Measurements from ENCODE around the gene FAM43B. TPM values are rescaled to one million over a fixed set of nuclear protein-coding genes. Genes with fewer than 3 reads are reported as not detected.

Gene FAM43B
- total and polyA plus RNA-seq, 2 experiments from 2014 or later: 0.66 to 3.0 TPM

DNA sequence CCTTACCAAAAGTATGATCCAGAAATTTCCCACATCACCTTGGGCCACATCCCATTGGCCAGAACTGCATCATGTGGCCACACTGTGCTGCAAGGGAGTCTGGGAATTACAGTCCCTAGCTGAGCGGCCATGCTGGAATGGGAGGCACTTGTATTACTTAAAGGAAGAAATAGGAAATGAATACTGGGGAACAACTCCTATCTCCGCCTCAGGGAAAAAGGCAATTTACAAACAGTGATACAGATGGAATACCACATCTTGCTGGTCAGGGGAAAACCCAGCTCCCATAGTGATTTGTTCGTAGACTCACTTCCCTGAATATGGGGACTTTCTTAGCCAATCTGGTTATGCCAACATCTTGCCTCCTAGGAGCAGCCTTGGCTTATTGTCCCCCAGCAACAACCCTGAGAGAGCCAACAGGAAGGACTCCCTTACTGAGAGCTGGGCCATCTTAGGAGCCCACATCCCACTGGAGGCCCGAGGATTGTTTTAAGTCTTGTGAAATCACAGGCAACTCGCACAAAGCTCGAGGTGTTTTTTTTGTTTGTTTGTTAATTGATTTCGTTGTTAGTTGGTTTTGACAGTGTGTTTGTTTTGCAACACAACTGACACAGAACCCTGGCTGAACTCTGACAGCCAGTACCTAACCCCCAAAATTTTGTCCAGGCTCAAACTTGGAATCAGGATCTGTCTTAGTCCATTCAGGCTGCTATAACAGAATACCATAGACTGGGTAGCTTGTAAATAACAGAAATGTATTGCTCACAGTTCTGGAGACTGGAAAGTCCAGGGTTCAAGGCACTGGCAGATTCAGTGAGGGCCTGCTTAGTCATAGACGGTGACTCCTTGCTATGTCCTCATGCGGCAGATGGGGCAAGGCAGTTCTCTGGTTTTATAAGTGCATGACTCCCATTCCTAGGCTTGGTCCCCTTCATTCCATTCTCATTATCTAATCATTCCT, 51.4 kb downstream of the FAM43B start:
- no peaks in the 10 kb centered on the region for H3K36me3 ChIP-seq (ENCODE audit: insufficient read depth)
- Mint-ChIP-seq H3K4me1 (no peaks in the 10 kb centered on the region), H3K36me3 (ENCODE audit: low read depth) (no peaks in the 10 kb centered on the region; the same call in 2 of the 3 replicates), H3K27me3 (ENCODE audit: insufficient read depth, low read depth, poor library complexity) (peaks cover 4% of the 10 kb centered on the region), H3K9me3 (no peaks in the 10 kb centered on the region; the same call in 2 of the 3 replicates), H3K27ac (no peak overlapping the region), H3K4me3 (no peak overlapping the region)
- H3K79me2 ChIP-seq (replicated peaks; ENCODE audit: insufficient read depth): no peaks in the 10 kb centered on the region
- no peak overlapping the region for H3K4me3 ChIP-seq
- H3K4me1 ChIP-seq (ENCODE audit: insufficient read depth): no peaks in the 10 kb centered on the region; the same call in 1 of the 2 replicates
- ATAC-seq (no peak), DNase-seq (ENCODE audit: low spot score) (no peak)
- H2AFZ ChIP-seq: no peak overlapping the region
- no peak overlapping the region for H3K4me2 ChIP-seq
- H3K9me2 ChIP-seq (ENCODE audit: insufficient read depth): peaks cover 8% of the 10 kb centered on the region; the same call in 1 of the 2 replicates
- H3K27me3 ChIP-seq (ENCODE audit: insufficient read depth): no peaks in the 10 kb centered on the region
- no peaks in the 10 kb centered on the region for H3F3A ChIP-seq (replicated peaks; ENCODE audit: low read depth)
- no peaks in the 10 kb centered on the region for H4K20me1 ChIP-seq (replicated peaks; ENCODE audit: insufficient read depth)
- TF ChIP-seq EZH2 (IDR thresholded peaks at IDR 0.05; ENCODE audit: low read depth, unreplicated experiment) (no peak), ZNF331 (CRISPR knock-in tag; IDR thresholded peaks at IDR 0.05; ENCODE audit: low read depth) (no peak), EZH2phosphoT487 (IDR thresholded peaks at IDR 0.05; ENCODE audit: unreplicated experiment) (no peak), NANOG (IDR thresholded peaks at IDR 0.05; ENCODE audit: borderline replicate concordance) (no peak), ZNF114 (CRISPR knock-in tag; IDR thresholded peaks at IDR 0.05) (no peak), POLR2AphosphoS5 (IDR thresholded peaks at IDR 0.05; ENCODE audit: low read depth) (no peak)
- TF ChIP-seq, protein P1, sequence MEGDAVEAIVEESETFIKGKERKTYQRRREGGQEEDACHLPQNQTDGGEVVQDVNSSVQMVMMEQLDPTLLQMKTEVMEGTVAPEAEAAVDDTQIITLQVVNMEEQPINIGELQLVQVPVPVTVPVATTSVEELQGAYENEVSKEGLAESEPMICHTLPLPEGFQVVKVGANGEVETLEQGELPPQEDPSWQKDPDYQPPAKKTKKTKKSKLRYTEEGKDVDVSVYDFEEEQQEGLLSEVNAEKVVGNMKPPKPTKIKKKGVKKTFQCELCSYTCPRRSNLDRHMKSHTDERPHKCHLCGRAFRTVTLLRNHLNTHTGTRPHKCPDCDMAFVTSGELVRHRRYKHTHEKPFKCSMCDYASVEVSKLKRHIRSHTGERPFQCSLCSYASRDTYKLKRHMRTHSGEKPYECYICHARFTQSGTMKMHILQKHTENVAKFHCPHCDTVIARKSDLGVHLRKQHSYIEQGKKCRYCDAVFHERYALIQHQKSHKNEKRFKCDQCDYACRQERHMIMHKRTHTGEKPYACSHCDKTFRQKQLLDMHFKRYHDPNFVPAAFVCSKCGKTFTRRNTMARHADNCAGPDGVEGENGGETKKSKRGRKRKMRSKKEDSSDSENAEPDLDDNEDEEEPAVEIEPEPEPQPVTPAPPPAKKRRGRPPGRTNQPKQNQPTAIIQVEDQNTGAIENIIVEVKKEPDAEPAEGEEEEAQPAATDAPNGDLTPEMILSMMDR (conservative IDR thresholded peaks at IDR 0.05; ENCODE audit: low read depth in 2 of 2): no peak
- TF ChIP-seq, protein P2, sequence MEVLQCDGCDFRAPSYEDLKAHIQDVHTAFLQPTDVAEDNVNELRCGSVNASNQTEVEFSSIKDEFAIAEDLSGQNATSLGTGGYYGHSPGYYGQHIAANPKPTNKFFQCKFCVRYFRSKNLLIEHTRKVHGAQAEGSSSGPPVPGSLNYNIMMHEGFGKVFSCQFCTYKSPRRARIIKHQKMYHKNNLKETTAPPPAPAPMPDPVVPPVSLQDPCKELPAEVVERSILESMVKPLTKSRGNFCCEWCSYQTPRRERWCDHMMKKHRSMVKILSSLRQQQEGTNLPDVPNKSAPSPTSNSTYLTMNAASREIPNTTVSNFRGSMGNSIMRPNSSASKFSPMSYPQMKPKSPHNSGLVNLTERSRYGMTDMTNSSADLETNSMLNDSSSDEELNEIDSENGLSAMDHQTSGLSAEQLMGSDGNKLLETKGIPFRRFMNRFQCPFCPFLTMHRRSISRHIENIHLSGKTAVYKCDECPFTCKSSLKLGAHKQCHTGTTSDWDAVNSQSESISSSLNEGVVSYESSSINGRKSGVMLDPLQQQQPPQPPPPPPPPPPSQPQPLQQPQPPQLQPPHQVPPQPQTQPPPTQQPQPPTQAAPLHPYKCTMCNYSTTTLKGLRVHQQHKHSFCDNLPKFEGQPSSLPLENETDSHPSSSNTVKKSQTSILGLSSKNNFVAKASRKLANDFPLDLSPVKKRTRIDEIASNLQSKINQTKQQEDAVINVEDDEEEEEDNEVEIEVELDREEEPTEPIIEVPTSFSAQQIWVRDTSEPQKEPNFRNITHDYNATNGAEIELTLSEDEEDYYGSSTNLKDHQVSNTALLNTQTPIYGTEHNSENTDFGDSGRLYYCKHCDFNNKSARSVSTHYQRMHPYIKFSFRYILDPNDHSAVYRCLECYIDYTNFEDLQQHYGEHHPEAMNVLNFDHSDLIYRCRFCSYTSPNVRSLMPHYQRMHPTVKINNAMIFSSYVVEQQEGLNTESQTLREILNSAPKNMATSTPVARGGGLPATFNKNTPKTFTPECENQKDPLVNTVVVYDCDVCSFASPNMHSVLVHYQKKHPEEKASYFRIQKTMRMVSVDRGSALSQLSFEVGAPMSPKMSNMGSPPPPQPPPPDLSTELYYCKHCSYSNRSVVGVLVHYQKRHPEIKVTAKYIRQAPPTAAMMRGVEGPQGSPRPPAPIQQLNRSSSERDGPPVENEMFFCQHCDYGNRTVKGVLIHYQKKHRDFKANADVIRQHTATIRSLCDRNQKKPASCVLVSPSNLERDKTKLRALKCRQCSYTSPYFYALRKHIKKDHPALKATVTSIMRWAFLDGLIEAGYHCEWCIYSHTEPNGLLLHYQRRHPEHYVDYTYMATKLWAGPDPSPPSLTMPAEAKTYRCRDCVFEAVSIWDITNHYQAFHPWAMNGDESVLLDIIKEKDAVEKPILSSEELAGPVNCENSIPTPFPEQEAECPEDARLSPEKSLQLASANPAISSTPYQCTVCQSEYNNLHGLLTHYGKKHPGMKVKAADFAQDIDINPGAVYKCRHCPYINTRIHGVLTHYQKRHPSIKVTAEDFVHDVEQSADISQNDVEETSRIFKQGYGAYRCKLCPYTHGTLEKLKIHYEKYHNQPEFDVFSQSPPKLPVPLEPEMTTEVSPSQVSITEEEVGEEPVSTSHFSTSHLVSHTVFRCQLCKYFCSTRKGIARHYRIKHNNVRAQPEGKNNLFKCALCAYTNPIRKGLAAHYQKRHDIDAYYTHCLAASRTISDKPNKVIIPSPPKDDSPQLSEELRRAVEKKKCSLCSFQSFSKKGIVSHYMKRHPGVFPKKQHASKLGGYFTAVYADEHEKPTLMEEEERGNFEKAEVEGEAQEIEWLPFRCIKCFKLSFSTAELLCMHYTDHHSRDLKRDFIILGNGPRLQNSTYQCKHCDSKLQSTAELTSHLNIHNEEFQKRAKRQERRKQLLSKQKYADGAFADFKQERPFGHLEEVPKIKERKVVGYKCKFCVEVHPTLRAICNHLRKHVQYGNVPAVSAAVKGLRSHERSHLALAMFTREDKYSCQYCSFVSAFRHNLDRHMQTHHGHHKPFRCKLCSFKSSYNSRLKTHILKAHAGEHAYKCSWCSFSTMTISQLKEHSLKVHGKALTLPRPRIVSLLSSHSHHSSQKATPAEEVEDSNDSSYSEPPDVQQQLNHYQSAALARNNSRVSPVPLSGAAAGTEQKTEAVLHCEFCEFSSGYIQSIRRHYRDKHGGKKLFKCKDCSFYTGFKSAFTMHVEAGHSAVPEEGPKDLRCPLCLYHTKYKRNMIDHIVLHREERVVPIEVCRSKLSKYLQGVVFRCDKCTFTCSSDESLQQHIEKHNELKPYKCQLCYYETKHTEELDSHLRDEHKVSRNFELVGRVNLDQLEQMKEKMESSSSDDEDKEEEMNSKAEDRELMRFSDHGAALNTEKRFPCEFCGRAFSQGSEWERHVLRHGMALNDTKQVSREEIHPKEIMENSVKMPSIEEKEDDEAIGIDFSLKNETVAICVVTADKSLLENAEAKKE (CRISPR knock-in tag; IDR thresholded peaks at IDR 0.05): no peak
- TF ChIP-seq, protein P3, sequence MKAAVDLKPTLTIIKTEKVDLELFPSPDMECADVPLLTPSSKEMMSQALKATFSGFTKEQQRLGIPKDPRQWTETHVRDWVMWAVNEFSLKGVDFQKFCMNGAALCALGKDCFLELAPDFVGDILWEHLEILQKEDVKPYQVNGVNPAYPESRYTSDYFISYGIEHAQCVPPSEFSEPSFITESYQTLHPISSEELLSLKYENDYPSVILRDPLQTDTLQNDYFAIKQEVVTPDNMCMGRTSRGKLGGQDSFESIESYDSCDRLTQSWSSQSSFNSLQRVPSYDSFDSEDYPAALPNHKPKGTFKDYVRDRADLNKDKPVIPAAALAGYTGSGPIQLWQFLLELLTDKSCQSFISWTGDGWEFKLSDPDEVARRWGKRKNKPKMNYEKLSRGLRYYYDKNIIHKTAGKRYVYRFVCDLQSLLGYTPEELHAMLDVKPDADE (IDR thresholded peaks at IDR 0.05): no peak
- no peak overlapping the region for H3K27ac ChIP-seq (ENCODE audit: low read depth)
